GM21526 (cell line): ENCODE results near the gene TYMS.

Experiments
- ATAC-seq: cut with Tn5 transposase; IDR thresholded peaks from one replicate; pipeline ENCODE4 v1.9.1; 2021; ENCODE audit warnings: moderate library complexity; ENCODE audit not compliant: unreplicated experiment, low FRiP score

TYMS gene

DNA sequence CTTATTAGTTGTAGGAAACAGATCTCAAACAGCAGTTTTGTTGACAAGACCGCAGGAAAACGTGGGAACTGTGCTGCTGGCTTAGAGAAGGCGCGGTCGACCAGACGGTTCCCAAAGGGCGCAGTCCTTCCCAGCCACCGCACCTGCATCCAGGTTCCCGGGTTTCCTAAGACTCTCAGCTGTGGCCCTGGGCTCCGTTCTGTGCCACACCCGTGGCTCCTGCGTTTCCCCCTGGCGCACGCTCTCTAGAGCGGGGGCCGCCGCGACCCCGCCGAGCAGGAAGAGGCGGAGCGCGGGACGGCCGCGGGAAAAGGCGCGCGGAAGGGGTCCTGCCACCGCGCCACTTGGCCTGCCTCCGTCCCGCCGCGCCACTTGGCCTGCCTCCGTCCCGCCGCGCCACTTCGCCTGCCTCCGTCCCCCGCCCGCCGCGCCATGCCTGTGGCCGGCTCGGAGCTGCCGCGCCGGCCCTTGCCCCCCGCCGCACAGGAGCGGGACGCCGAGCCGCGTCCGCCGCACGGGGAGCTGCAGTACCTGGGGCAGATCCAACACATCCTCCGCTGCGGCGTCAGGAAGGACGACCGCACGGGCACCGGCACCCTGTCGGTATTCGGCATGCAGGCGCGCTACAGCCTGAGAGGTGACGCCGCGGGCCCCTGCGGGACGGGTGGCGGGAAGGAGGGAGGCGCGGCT is at the start of gene TYMS:
TSS of gene TYMS (plus strand) at position 343 of the 690 bp plus-strand sequence. CDS start at position 433, 90 bp downstream.
- ATAC-seq = peak; percentile 42

DNA sequence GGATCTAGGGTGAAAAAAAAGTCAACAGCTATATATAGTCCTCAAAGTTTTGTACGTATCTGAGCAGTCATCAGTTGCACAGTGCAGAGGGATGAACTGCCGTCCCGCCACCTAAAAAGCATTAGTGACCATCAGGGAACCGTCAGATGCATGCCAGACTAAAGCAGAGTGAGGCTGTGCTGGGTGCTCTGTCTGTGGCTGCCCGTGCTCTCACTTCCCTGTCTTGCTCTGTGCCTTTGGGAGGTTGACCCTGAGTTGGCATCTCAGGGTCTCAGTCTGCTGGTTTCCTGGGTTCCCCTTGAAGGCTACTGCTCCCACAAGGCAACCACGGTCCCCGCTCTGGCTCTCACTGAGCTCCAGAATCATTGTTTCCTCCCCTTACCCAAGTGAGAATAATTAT is 49.5 kb upstream of the TYMS start:
- ATAC-seq = no peak

DNA sequence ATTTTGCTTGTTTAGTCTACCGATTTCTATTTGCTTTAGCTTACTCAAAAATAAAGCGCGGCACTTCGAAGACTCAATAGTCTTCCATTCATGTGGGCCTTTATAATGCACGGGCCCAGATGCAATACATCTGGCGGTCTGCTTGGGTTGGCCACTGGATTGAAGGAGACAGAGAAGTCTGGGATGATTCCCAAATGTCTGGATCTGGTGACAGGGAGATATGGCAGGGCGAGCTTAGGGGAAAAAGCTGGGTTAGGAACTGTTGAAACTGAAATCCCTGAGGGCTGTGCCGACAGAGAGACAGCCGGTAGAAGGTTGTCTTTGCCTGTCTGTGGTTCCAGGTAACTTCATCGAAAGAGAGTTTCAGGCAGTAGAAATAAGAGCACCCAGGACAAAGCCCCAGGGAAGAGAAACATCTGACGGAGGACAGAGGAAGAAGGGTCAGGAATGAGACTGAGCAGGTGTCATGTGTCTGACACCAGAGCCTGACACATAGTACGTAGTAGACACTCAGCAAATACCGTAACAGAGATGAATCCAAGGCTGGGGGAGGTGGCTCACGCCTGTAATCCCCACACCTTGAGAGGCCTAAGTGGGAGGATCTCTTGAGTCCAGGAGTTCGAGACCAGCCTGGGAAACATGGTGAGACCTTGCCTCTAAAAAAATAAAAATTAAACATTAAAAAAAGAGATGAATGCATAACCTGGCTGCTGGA is 47.1 kb upstream of the TYMS start:
- ATAC-seq = no peak

DNA sequence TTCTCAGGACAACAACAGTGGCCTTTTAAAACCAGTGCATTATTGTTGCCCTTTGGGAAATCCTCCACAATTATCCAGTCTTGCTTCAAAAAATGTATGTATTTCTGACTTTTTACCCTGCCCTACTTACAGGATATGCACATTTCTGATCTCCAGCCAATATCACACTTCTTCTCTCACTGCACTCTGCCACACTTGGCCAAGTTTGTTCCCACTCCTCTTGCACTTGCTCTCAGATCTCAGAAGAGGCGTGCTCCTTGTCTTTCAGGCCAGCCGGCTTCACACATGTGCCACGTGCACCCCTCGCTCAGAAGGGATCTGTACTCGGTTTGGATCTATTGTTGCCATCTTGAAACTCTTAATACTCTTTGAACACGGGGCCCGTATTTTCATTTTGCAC is 45.3 kb upstream of the TYMS start:
- ATAC-seq = no peak

DNA sequence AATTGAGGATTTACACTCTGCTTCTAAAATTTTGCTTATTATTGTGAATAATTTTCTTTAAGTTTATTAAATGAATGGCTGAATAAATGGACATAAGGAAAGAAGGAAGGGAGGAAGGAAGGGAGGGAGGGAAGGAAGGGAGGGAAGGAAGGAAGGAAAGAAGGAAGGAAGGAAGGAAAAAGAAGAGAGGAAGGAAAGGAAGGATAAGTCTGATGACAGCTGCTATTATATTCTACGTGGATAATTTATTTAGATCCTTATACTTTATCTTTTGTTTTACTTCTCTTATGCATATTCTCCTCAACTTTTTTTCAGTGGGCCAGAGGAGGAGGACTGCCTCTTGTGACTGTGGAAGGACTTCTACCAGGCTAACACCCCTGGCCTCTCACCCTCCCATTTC is 43.3 kb upstream of the TYMS start:
- no peak for ATAC-seq

DNA sequence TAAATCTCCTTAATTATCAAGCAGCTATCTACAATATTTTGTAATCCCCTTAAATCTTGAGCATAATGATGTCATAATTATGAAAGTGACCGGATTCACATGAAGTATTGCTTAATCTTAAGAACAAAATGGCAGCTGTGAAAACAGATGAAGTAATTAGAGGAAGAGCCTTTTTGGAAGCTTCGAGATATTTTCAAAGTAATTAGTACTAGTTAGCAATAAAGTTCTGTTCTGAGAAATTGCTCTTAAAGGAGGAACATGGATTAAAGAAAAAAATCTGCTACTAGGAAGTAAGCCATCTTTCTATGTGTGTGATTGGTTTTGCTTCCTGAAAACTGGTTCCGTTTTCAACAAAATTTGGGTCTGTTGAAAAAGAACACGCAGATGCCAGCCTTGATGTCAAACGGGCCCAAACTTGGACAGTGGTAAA is 42.3 kb upstream of the TYMS start:
- ATAC-seq = no peak

DNA sequence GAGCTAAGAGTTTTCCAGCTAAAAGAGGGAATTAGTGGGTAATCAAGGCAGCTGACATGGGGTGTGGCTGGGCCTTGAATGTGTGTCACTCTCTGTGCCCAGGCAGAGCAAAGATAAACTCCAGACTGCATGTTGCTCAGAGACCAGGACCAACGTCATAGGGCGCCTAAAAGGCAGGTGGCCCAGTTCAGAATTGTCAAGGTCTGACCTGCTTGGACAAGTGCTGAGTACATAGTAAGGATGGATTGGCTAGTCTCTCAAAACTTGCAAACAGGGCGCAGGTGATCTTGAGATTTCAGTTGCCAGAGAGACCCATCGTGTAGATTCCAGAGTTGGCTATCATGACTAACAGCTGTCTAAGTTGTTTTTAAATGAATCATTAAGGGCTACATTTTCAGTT is 41.7 kb upstream of the TYMS start:
- ATAC-seq = no peak

DNA sequence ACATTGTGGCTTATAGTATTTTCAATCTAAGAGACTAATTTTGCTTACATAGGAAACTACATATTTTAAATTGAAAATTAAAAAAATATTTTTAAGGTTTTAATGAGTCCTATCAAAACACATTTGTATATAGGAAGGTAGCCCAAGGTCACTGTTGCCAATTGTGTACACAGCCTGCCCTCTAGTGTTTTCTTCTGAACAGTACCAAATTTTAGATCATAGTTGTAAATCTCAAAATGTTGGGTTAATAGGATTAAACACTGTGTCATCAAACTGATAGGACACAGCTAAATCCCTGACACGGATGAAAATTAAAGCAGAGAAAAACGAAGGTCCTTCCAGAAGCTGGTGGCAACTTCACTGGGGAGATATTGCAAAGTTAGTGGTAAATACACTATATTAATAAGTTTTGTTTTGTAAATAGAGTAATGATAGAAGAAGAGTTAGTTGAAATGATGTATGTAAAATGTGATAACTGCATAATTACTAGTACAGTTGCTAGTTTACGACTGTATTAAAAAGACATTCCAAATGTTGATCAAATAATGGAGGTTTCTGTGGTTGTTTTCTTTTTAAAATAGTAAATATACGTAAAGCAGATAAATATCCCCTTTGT is 41.0 kb upstream of the TYMS start:
- ATAC-seq = no peak

DNA sequence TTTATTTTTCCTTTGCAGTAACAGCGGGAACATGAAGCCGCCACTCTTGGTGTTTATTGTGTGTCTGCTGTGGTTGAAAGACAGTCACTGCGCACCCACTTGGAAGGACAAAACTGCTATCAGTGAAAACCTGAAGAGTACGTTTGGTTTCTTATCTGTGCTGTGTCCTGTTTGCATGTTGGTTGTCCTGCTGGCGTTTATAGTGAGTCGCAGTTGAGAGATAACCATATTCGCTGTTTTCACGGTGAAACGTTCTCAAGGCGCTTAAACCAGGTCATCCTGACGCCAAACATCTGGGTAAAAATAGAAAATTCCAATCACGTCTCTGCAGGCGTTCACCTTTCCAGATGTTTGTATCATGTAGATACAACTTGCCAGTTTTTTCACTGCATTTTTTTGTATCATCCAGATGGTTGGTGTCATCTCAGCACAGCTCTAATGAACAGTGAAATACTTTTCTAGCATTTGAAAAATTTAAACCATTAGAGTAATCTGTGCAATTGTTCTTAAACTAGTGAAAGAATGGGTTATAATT is 39.4 kb upstream of the TYMS start:
- no peak for ATAC-seq

DNA sequence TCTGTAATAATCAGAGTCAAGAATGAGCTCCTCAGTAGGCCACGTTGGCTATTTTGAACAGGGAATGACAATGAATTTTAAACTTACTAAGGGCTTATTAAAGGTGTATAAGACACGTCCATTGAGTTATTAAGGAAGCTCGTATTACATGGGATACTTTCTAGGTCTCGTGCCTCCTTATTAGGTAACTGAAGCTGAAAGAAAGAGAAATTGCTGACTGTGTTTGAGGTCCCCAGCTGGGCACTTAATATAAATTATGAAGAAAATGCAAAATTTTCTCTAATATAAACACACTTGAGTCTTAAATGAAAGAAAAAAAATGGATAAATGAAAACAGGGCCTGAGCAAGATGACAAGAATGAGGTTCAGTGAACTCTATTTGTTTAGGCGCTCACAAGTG is 38.8 kb upstream of the TYMS start:
- ATAC-seq = no peak

DNA sequence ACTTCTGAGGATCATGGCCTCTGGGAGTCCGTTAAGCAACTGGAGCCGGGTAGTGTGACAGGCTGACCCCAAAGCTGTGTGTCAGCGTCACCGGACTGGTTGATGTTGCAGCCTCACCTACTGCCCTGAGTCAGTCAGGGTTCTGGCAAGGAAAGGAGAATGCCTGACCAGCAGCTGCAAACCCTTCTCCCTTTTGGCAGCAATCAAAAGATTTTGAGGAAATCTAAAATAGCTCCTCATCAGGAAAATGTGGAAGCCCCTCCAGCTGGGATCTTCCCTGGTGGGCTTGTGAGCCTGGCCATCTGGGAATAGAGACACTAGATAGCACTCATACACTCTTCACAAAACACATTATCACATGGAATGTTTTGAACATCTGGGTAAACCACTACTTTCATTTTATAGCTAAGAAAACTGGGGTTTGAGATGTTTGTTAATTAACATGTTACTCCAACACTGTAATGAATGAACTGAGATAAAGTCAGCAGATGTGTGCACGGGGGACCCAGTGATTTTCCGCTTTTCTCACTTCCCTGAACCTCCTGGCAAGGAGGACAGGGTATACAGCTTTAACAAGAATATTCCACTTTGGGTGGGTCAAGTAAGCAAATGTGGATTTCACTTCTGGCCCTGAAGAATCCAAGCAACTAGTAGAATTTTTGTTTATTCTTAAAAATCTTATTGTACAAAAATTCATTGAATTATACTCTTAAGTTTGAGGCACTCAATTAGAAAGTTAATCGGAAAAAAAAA is 36.0 kb upstream of the TYMS start:
- no peak for ATAC-seq

DNA sequence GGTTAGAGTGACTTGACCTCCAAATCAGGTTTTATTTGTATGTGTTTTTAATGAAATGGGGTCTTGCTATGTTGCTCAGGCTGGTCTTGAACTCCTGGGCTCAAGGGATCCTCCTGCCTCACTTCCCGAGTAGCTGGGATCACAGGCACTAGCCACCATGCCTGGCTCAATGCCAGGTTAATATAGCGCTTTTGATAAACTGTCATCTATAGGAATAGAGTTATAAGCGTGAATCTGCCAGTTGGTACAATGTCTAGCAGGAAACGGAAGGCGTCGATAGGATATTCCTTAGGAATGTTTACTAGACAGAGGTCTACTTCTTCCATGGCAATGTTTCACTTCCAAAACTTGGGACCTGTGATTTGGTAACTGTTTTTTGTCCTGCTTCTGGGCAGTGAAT is 35.2 kb upstream of the TYMS start:
- ATAC-seq = no peak

DNA sequence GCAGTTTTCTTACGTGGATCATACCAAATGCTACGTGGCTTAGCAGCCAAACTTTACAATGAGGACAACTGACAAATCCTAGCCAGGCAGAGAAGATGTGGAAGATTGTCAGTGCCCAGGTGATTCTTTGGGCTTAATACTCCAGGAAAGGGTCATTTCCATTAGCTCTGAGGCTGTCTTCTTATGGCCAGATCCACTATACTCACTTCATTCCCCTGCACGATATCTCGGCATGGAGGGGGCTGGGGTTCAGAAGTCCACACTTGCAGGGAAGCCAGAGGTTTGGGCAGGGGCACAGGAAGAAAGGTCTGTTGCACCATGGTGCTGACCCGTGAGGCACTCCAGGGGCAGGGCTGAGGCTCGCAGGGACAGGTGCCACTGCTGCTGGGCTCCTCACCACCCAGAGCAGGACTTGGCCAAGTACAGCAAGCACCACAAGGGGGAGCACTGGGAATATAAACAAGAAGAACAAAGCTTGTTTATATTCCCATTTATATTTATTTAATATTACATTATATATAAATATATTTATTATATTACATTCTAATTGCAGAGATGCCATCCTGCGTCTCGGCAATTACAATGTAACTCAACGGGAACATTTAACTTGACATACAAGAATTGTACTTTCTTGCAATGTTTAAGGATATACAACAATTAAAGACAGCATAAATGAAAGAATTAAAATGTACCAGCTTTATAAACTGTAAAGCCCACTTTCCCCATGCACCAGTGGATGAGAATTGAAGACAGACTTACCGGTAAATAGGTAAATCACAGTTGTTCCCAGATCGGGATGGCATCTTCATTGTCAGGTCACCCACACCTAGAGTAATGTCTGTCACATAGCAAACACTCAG is 33.5 kb upstream of the TYMS start:
- ATAC-seq = peak; percentile 66

DNA sequence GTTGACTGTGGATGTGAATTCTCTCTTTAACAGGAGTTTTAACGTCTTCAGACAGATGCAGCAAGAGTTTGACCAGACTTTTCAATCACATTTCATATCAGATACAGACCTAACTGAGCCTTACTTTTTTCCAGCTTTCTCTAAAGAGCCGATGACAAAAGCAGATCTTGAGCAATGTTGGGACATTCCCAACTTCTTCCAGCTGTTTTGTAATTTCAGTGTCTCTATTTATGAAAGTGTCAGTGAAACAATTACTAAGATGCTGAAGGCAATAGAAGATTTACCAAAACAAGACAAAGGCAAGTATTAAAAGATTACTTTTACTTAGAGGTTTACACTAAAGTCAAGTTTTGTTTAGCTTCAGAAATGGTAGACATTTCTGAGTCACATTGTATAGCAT is 30.2 kb upstream of the TYMS start:
- ATAC-seq = no peak

DNA sequence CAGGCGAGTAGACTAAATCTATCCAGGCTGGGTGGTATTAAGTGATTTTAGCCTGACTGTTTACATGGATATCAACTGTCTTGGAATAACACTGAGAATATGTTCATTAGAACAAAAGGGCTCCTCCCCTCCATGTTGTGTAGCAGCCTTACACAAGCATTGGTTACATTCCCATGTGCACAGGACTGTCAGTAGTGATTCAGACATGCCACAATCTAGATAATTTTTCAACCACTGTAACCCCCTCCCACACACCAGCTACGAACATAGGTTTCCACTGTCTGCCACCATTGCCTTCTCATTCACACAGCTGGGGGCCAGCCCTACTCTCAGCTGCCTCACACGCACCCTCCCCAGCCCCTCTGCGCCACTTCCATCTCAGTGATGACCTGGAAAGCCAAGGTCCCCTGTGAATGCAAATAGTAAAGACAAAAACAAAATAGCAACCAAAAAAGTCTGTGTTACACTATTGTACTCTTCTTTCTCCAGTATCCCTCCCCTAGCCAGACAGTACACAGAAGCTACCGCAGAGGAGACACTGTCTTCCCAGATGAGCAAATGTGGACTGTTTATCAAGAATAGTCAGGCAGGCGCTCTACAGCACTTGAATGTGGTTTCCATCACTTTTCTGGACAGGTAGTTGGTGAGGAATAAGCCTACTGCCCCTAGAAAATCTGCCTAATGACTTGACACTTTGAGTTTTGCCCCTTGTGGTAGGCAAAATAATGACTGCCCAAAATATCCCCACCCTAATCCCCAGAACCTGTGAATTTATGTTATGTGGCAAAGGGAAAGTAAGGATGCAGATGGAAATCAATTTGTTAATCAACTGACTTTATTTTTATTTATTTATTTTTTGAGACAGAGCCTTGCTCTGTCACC is 27.9 kb upstream of the TYMS start:
- ATAC-seq = no peak

DNA sequence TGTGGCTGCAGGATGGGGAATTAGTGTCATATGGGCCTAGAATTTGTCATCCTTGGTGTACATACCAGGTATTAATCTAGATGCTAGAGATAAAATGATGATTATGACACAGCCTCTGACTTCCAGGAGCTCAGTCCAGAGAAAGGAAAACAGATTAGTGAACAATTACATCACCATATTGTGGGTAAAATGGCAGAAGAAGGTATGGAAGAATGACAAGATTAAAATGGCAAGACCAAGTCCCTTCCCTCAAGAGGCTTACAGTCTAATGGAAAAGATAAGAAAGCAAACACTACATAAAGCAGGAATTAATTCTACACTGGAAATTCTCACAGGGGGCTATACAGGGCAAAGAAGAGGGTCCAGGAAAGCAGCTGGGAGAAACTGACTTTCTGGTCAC is 25.9 kb upstream of the TYMS start:
- ATAC-seq = no peak

DNA sequence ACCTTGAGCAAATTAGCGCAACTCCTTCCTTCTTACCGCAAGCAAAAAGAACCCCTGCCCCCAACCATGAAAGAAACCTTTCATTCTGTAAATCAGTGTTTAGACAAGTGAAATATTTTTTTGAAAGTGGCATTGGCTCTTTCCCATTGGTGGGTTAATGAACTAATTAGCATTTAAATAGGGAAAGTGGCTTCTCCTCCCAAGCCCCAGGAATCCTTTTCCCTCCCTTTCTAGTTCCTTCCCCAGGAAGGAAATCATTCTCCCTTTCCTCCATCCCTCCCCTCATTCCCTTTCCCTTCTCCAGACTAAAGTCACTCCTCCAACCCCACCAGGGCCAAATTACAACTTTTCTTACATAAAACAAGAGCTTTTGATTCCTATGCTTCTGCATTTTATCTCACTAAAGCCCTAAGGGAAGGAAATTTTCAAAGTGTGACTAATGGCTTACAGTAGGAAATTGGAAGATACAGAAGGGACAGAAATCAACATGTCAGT is 22.9 kb upstream of the TYMS start:
- ATAC-seq = no peak

DNA sequence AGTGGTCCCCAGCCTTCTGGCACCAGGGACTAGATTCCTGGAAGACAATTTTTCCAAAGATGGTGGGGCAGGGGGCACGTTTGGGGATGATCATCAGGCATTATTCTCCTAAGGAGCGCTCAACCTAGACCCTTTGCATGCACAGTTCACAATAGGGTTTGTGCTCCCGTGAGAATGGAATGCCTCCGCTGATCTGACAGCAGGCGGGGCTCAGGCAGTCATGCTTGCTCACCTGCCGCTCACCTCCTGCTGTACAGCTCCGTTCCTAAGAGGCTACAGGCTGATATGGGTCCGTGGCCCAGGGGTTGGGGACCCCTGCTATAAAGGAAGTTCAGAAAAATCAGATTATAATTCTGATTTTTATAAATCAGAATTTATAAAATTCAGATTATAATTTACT is 22.3 kb upstream of the TYMS start:
- ATAC-seq = no peak

DNA sequence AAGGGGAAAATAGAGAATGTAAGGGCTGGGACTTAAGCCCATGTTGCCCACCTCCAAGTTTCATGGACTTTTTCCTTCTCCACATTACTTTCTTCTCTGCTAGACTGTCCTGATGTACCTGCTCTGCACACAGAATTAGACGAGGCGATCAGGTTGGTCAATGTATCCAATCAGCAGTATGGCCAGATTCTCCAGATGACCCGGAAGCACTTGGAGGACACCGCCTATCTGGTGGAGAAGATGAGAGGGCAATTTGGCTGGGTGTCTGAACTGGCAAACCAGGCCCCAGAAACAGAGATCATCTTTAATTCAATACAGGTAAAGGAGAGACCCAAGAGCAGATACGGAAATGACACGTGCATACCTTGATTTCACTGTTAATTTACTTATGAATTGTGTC is 16.2 kb upstream of the TYMS start:
- no peak for ATAC-seq
